ENCODE results near the gene GALR2.
"Not testable (repeated sequence)": the region's sequence is repeated elsewhere in the genome, so short reads cannot be mapped to it uniquely, and the experiment has no call there.

The GALR2 gene

DNA sequence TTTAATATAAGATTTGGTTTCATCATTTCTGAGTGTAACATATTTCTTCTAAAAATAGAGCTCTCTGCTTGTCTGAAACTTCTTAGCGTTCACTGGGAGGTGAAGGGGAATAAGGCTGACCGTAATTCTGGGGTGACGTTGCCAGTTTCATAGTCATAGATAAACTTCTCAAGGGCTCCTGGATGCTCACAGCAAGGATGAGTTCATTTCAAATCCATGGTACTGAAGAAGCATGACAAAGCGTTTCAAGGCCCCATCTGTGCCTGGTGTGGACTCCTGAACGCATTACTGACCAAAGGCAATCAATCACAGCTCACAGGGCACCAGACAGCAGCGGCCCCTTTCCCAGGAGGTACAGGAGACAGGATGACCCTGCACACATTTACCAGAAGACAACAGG, 35.5 kb upstream of the GALR2 start:
- H3K4me3 ChIP-seq (ENCODE audit: low read length), result no peak overlapping the region
- peaks cover 20% of the 10 kb centered on the region for H3K36me3 ChIP-seq (ENCODE audit: control insufficient read depth, insufficient read depth, low read length)
- no peaks in the 10 kb centered on the region for H3K27me3 ChIP-seq (ENCODE audit: control insufficient read depth, insufficient read depth, low read length)
- H3K9ac ChIP-seq (ENCODE audit: low read length), result no peak overlapping the region
- no peaks in the 10 kb centered on the region for H3K9me3 ChIP-seq (ENCODE audit: control insufficient read depth, low read length)
- H3K4me1 ChIP-seq (ENCODE audit: control insufficient read depth, insufficient read depth, low read length), result no peaks in the 10 kb centered on the region

DNA sequence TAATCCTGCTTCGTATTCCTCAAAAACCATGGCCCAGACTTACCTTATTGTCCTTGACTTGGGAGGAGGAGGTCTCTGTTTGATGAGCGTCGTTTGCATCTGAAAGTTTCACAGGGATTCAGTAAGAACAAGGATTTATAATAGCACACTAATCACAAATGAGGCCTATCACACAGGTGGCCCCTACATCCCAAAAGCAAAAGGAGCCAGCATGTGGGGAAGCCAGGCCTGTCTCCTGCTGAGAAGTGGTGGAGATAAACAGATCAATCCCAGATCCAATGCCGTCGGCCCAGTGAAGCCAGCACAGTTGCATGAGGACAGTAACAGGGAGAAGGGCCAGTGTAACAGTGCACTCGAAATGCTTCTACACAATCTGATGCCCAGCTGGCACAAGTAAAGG, 34.2 kb upstream of the GALR2 start:
- no peaks in the 10 kb centered on the region for H3K27me3 ChIP-seq (ENCODE audit: control insufficient read depth, insufficient read depth, low read length)
- H3K9me3 ChIP-seq (ENCODE audit: control insufficient read depth, low read length), result no peaks in the 10 kb centered on the region
- H3K4me3 ChIP-seq (ENCODE audit: low read length), result no peak overlapping the region
- H3K36me3 ChIP-seq (ENCODE audit: control insufficient read depth, insufficient read depth, low read length), result peaks cover 26% of the 10 kb centered on the region
- H3K9ac ChIP-seq (ENCODE audit: low read length), result no peak overlapping the region
- H3K4me1 ChIP-seq (ENCODE audit: control insufficient read depth, insufficient read depth, low read length), result no peaks in the 10 kb centered on the region

DNA sequence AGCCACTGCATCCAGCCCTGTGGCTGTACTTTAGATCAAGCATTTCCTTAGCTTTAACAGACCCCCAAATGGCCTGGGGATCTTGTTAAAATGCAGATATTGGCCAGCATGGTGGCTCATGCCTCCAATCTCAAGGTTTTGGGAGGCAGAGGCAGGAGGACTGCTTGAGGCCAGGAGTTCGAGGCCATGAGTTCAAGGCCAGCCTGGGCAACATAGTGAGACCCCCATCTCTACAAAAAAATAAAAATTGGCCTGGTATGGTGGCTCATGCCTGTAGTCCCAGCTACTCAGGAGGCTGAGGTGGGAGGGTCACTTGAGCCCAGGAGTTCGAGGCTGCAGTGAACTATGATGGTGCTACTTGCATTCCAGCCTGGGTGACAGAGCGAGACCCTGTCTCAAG, 31.7 kb upstream of the GALR2 start:
- not testable (repeated sequence) for H3K4me1 ChIP-seq (ENCODE audit: control insufficient read depth, insufficient read depth, low read length); H3K9ac ChIP-seq (ENCODE audit: low read length); H3K9me3 ChIP-seq (ENCODE audit: control insufficient read depth, low read length); H3K4me3 ChIP-seq (ENCODE audit: low read length); H3K27me3 ChIP-seq (ENCODE audit: control insufficient read depth, insufficient read depth, low read length)
- H3K36me3 ChIP-seq (ENCODE audit: control insufficient read depth, insufficient read depth, low read length), result peaks cover 21% of the 10 kb centered on the region

DNA sequence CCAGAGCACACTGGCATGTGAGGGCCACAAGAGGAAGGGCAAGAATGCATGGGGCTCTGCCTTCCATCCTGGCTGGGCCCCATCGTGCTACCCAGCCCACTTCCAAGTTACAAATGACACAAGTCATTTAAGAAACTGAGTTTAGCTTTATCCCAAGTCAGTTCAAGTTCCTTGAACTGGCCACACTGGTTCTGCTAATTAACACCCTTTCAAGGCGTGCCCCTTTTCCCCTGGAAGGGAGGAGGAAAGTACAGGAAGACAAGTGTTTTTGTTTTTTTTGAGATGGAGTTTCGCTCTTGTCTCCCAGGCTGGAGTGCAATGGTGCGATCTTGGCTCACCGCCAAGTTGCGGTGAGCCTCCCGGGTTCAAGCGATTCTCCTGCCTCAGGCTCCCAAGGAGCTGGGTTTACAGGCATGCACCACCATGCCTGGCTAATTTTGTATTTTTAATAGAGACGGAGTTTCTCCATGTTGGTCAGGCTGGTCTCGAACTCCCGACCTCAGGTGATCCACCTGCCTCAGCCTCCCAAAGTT, 30.0 kb upstream of the GALR2 start:
- not testable (repeated sequence) for H3K4me1 ChIP-seq (ENCODE audit: control insufficient read depth, insufficient read depth, low read length); H3K4me3 ChIP-seq (ENCODE audit: low read length); H3K9me3 ChIP-seq (ENCODE audit: control insufficient read depth, low read length); H3K27me3 ChIP-seq (ENCODE audit: control insufficient read depth, insufficient read depth, low read length); H3K9ac ChIP-seq (ENCODE audit: low read length)
- peaks cover 24% of the 10 kb centered on the region for H3K36me3 ChIP-seq (ENCODE audit: control insufficient read depth, insufficient read depth, low read length)

DNA sequence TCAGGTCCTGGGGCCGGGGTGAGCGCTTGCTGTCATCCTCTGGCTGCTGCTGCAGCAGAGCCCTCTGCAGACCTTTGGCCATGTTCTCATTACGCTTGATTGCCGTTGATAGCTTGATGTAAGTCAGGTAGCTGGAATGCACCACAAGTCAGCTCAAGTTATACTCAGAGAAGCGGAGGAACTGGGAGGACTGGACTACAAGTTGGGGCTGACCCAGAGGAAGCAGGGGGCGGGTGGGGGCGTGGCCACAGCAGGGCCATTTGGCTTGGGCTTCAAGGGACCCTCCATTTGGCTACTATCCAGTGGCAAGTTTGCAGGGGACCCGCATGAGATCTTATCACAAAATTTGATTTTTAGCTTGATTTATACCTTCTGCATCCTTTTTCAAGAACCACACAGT, 28.5 kb upstream of the GALR2 start:
- Histone ChIP-seq H3K9me3 (ENCODE audit: control insufficient read depth, low read length) (no peaks in the 10 kb centered on the region), H3K4me3 (ENCODE audit: low read length) (no peak overlapping the region), H3K27me3 (ENCODE audit: control insufficient read depth, insufficient read depth, low read length) (no peaks in the 10 kb centered on the region), H3K36me3 (ENCODE audit: control insufficient read depth, insufficient read depth, low read length) (peaks cover 23% of the 10 kb centered on the region), H3K9ac (ENCODE audit: low read length) (no peak overlapping the region), H3K4me1 (ENCODE audit: control insufficient read depth, insufficient read depth, low read length) (peaks cover 6% of the 10 kb centered on the region)

DNA sequence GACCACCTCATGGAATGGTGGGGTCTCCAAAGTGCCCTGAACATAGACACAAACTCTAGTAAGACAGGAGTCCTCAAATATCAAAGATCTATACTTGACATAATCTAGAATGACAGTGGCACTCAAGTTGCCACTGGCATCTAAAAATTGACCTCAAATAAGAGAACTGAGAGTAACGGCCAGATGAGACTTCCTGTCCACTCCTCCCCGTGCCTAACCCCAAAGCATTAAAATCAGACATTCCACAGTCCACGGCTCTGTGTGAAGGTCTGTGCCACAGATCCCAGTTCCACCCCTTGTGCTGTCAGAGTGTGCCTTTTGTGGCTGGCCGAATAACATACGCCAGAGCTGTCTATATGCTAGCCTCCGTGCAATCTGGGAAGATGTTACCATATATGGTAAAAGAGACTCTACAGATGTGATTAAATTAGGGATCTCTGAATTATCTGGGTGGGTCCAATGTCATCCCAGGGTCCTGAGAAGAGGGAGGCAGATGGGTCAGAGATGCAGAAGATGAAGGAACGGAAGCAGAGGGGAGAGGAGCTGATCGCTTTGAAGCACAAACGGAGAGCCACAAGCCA, 26.5 kb upstream of the GALR2 start:
- Histone ChIP-seq H3K36me3 (ENCODE audit: control insufficient read depth, insufficient read depth, low read length) (peaks cover 23% of the 10 kb centered on the region), H3K9ac (ENCODE audit: low read length) (no peak overlapping the region), H3K4me3 (ENCODE audit: low read length) (no peak overlapping the region), H3K9me3 (ENCODE audit: control insufficient read depth, low read length) (no peaks in the 10 kb centered on the region), H3K27me3 (ENCODE audit: control insufficient read depth, insufficient read depth, low read length) (no peaks in the 10 kb centered on the region), H3K4me1 (ENCODE audit: control insufficient read depth, insufficient read depth, low read length) (peaks cover 11% of the 10 kb centered on the region)

DNA sequence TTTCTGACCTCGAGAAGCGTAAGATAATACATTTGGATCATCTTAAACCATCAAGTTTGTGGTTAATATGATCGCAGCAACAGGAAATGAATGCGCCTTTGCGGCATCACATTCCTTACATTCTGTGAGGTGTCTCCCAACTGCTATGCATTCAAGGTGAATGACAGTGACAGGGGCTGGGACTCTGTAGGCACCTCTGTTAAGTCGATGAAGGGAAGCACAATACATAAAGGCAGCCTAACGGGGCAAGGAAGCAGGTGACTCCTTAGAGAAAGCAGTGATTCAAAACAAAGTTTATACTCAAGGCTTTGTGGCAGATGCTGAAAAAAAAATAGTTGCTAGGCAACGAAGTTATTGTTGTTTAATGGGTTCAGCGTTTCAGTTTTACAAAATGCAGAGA, 25.9 kb upstream of the GALR2 start:
- no peaks in the 10 kb centered on the region for H3K27me3 ChIP-seq (ENCODE audit: control insufficient read depth, insufficient read depth, low read length)
- H3K9ac ChIP-seq (ENCODE audit: low read length), result no peak overlapping the region
- peaks cover 16% of the 10 kb centered on the region for H3K4me1 ChIP-seq (ENCODE audit: control insufficient read depth, insufficient read depth, low read length)
- no peaks in the 10 kb centered on the region for H3K9me3 ChIP-seq (ENCODE audit: control insufficient read depth, low read length)
- peaks cover 23% of the 10 kb centered on the region for H3K36me3 ChIP-seq (ENCODE audit: control insufficient read depth, insufficient read depth, low read length)
- no peak overlapping the region for H3K4me3 ChIP-seq (ENCODE audit: low read length)

DNA sequence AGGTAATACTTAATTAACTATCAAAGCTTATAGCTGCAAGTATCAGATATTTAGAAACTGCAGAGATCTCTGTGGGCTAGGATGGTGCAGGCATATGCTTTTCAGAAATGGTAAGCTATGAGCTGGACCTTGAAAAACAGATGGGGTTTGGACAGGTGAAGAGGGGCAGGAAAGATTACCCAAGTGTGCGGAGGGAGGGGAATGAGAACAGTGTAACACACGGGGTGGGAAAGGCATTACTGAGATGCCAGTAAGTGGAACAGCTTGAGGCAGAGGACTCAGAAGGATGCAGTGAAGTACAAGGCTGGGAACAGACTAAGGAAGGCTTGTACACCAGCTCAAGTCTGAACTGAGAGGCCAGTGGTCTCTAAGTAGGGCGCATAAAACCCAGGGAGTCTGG, 25.3 kb upstream of the GALR2 start:
- H3K27me3 ChIP-seq (ENCODE audit: control insufficient read depth, insufficient read depth, low read length), result no peaks in the 10 kb centered on the region
- peaks cover 21% of the 10 kb centered on the region for H3K4me1 ChIP-seq (ENCODE audit: control insufficient read depth, insufficient read depth, low read length)
- H3K4me3 ChIP-seq (ENCODE audit: low read length), result no peak overlapping the region
- no peaks in the 10 kb centered on the region for H3K9me3 ChIP-seq (ENCODE audit: control insufficient read depth, low read length)
- H3K36me3 ChIP-seq (ENCODE audit: control insufficient read depth, insufficient read depth, low read length), result peaks cover 19% of the 10 kb centered on the region
- no peak overlapping the region for H3K9ac ChIP-seq (ENCODE audit: low read length)

DNA sequence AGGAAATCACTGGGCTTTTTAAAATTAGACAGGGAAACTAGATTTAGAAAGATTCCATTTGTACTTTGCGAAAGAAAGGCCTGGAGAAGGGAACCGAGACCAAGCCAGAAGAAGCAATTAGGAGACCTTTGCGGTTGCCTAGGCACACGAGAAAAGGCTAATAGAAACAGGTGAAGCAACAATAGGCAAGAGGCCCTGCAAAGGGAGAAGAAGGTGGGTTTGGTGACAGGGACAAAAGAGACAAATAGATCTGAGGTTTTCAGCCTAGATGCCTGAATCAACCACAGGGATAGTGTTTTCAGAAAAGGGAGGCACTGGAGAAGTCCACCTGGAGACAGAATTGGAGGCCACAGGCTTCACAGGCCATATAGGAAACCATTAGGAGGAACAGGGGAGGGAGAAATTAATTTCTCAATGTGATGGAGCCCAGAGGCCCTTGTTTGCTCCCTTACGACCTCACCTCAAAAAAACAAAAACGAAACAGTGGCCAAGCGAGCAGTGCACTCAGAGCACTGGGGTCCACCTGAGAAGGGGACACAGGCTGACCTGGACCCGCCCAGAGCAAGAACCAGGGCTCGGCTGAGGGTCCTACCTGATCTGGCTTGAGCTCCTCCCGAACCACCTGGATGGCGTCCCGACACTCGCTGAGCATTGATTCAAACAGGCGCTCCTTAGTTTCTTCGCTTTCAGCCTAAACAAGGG, 24.6 kb upstream of the GALR2 start:
- H3K27me3 ChIP-seq (ENCODE audit: control insufficient read depth, insufficient read depth, low read length), result no peaks in the 10 kb centered on the region
- H3K9me3 ChIP-seq (ENCODE audit: control insufficient read depth, low read length), result no peaks in the 10 kb centered on the region
- H3K4me3 ChIP-seq (ENCODE audit: low read length), result no peak overlapping the region
- H3K36me3 ChIP-seq (ENCODE audit: control insufficient read depth, insufficient read depth, low read length), result peaks cover 14% of the 10 kb centered on the region
- peaks cover 21% of the 10 kb centered on the region for H3K4me1 ChIP-seq (ENCODE audit: control insufficient read depth, insufficient read depth, low read length)
- no peak overlapping the region for H3K9ac ChIP-seq (ENCODE audit: low read length)

DNA sequence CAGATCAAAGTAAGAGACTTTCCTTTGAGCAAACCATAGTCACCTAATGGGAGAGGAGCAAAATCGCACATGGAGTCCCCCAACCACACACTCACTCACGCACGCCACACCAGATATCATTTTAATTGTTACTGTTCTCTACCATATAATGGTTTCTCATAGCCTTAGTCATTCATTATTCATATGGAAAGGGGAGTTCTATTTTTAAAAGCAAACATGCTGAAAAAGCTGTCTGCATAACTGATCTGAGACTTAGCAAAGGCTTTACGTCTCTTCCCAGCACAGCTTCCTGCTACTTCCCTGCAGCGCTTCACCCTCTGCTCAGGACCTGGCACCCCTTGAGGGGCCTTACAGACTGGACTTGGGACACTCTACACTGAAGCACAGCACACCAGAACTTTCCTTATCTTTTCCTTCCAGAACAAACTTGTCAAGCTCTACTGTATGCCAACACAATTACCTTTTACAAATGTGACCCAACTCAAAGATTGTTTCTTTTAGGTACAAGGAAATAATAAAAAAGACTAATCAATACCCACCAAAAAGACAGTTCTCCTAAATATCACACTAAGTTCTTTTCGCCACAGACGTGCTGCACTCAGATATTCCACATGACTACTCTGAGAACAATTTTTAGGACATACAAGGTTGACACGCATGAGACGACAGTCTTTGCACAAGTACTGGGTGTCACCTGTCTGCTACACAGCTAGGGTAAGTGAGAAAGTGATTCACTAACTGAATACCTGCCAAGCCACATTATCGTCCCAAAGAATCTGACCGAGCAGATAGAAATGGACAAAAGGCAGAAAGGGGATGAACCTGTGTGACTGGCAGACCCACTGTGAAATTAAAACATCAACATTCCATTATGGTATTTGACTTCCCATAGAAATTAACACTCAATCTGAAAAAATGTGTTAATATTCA, 23.8 kb upstream of the GALR2 start:
- no peaks in the 10 kb centered on the region for H3K27me3 ChIP-seq (ENCODE audit: control insufficient read depth, insufficient read depth, low read length)
- H3K4me3 ChIP-seq (ENCODE audit: low read length), result no peak overlapping the region
- peaks cover 21% of the 10 kb centered on the region for H3K4me1 ChIP-seq (ENCODE audit: control insufficient read depth, insufficient read depth, low read length)
- H3K36me3 ChIP-seq (ENCODE audit: control insufficient read depth, insufficient read depth, low read length), result peaks cover 14% of the 10 kb centered on the region
- no peak overlapping the region for H3K9ac ChIP-seq (ENCODE audit: low read length)
- no peaks in the 10 kb centered on the region for H3K9me3 ChIP-seq (ENCODE audit: control insufficient read depth, low read length)

DNA sequence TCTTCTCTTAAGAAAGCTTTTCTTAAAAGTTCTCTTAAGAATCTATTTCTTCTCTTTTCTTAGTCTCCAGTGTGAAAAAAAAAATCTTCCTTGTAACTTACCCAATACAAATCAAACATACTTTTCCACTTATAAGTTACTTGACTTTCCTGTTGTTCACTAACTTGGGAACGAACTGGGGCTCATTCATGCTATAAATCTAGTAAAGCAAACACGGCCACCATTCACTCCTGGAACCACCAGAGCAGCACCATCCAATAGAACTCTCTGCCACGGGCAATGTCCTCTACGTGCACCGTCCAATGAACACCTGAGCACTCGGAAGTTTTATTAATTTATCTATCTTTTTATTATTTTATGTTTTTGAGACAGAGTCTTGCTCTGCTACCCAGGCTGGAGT, 23.0 kb upstream of the GALR2 start:
- no peaks in the 10 kb centered on the region for H3K9me3 ChIP-seq (ENCODE audit: control insufficient read depth, low read length)
- peaks cover 21% of the 10 kb centered on the region for H3K36me3 ChIP-seq (ENCODE audit: control insufficient read depth, insufficient read depth, low read length)
- H3K4me3 ChIP-seq (ENCODE audit: low read length), result no peak overlapping the region
- H3K4me1 ChIP-seq (ENCODE audit: control insufficient read depth, insufficient read depth, low read length), result peaks cover 21% of the 10 kb centered on the region
- no peaks in the 10 kb centered on the region for H3K27me3 ChIP-seq (ENCODE audit: control insufficient read depth, insufficient read depth, low read length)
- H3K9ac ChIP-seq (ENCODE audit: low read length), result no peak overlapping the region

Data from mucosa of stomach (tissue), 1 donor.